GM19099 (cell line): ENCODE data around the gene PSEN1.

Experiments
- POLR2A ChIP-seq: IDR thresholded peaks from 3 replicates; pipeline ENCODE4 v1.6.1; 2011; ENCODE audit warnings: low read depth; ENCODE audit not compliant: insufficient read length; ENCODE audit errors: extremely low read depth

Gene PSEN1

GRCh38 chr14:73136387-73137225, at the start of gene PSEN1:
PSEN1 (plus strand) TSS chr14:73136507; CDS start chr14:73148020, 11,513 bp downstream.
- TF ChIP-seq POLR2A, result peak; percentile 95

DNA sequence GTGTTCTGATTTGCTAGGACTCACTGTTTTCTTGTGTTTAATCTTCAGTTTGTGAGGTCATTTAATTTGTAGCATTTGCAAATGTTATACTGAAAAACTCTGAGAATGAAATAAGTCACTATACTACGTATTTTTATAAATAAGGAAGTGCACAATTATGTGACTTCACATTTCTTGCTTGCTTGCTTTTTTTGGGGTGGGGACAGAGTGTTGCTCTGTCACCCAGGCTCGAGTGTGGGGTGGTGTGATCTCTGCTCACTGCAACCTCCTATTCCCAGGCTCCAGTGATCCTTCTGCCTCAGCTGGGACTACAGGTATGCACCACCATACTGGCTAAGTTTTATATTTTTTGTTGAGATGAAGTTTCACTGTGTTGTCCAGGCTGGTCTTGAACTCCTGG, 45.3 kb upstream of the PSEN1 start:
- no peak for TF ChIP-seq POLR2A

- TF ChIP-seq POLR2A, result no peak
These were observed 38.9 kb upstream of the PSEN1 start for GRCh38 chr14:73097421-73097820.

GRCh38 chr14:73100334-73100733, 36.0 kb upstream of the PSEN1 start:
- TF ChIP-seq POLR2A, result no peak

GRCh38 chr14:73102806-73103497, 33.4 kb upstream of the PSEN1 start:
- TF ChIP-seq POLR2A, result no peak

GRCh38 chr14:73105050-73105449, 31.3 kb upstream of the PSEN1 start:
- no peak for TF ChIP-seq POLR2A

GRCh38 chr14:73105727-73106126, 30.6 kb upstream of the PSEN1 start:
- TF ChIP-seq POLR2A, result no peak

DNA sequence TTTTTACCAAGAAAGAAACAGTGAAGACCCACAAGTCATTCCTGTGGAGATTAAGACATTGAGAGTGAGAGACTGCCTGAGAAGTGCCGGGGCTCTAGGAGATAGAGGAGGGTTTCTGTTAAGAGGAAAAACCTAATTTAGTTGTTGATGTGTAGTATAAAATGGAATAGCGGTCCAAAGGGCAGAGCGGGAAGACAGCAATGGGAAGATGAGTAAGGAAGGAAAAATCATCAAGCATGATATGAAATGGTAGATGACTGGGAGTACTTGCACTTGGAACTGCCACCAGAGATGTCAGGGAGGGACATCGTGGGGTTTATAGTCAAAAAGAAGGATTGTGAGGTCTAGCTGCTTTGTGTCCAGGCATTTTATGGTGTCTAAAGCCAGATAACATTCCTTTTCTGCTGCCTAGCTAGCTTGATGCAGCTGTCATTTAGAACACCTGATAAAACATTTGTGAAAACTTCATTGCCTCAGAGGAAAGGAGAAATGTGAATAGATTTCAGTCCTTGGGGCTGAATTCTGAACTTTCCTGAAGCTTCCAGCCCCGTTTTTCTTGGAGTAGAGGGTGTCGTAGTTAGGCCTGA, 20.1 kb upstream of the PSEN1 start:
- TF ChIP-seq POLR2A, result no peak

GRCh38 chr14:73124180-73124894, 12.0 kb upstream of the PSEN1 start:
- no peak for TF ChIP-seq POLR2A

- no peak for TF ChIP-seq POLR2A
These were observed 11.1 kb upstream of the PSEN1 start for GRCh38 chr14:73125169-73125588.

DNA sequence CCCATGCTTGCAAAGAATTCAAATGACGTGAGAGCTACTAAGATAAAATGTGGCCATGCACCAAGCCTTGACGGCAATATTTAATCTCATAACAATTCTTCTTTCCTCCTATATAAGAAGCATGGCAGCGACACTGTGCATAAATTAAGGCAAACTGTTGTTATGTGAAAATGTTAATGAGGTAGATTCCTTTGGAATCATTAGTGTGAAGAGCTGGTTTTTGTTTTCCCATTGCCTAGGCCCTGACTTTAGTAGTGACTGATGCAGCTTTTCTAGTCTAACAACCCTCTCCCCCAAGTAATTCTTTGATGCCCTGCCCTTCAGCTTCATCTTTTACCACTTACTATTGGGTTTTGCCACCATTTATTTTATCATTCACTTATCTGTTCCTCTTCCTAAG, 10.6 kb upstream of the PSEN1 start:
- no peak for TF ChIP-seq POLR2A

- TF ChIP-seq POLR2A, result no peak
These were observed 2.5 kb upstream of the PSEN1 start for GRCh38 chr14:73133795-73134194.

DNA sequence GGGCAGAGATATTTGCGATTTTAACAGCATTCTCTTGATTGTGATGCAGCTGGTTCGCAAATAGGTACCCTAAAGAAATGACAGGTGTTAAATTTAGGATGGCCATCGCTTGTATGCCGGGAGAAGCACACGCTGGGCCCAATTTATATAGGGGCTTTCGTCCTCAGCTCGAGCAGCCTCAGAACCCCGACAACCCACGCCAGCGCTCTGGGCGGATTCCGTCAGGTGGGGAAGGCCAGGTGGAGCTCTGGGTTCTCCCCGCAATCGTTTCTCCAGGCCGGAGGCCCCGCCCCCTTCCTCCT, 271 bp upstream of the PSEN1 start:
- no peak for TF ChIP-seq POLR2A

DNA sequence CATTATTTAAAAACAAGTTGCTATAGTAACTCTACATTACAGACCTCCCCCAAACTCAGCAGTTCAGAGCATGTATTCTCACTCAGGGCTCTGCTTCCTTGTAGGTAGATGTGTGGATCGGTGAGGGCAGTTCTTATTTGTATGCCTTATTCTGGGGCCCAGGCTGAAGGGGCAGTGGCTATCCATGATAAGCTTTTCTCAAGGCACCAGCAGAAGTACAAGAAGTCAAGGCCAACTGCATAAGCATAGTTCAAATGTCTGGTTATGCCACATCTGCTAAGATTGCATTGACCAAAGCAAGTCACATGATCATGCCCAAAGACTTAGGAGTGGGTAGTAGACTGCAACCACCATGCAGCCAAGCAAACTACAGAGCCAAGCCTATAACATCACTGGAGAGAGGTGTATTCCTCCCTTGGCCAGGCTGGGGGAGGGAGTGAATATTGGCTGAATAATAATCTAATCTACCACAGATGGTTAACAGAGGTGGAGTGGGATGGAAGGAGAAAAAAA, 4.6 kb downstream of the PSEN1 start:
- TF ChIP-seq POLR2A, result no peak

DNA sequence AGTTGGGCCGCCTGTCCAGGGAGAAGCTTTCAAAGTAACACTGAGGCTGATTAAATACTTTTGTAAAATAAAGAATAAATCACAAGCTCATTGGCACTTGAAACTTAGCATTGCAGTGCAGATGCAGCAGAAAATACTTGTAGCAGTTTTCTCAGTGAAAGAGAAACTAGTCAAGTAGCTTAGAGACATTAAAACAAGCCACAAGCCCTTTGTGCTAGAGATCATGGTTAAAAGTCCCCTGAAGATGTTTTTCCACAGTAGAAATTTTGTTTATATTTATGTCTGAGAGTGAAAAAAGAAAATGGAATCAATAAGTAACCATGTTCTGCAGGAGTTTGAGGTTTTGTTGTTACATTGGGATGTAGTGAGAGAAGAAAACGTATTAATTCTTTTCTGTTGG, 5.9 kb downstream of the PSEN1 start:
- no peak for TF ChIP-seq POLR2A
